Measurements from ENCODE around the gene TCF7L1.

TCF7L1 gene

DNA sequence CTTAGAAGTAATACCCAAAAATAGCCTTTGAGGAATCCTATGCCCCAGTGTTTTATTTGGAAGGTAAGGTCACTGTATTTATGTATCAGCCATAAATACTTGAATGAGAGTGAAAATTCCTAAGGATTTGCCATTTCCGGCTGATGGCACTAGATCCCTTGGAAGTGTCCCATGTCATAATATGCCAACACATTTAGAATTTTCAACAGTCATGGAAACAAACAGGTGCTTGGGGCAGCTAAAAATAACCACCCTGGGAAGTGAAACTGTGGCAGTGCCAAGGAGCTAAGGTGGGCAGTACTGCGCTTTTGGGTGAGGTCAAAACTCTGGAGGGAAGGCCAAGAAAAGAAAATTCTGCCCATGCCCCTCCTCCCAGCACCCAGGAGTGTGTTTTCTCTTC is 80.2 kb downstream of the TCF7L1 start:
- DNase-seq (ENCODE audit: low spot score), result no peak
- no peak for TF ChIP-seq CTCF (IDR thresholded peaks at IDR 0.05; ENCODE audit: extremely low read depth, missing control alignments)

DNA sequence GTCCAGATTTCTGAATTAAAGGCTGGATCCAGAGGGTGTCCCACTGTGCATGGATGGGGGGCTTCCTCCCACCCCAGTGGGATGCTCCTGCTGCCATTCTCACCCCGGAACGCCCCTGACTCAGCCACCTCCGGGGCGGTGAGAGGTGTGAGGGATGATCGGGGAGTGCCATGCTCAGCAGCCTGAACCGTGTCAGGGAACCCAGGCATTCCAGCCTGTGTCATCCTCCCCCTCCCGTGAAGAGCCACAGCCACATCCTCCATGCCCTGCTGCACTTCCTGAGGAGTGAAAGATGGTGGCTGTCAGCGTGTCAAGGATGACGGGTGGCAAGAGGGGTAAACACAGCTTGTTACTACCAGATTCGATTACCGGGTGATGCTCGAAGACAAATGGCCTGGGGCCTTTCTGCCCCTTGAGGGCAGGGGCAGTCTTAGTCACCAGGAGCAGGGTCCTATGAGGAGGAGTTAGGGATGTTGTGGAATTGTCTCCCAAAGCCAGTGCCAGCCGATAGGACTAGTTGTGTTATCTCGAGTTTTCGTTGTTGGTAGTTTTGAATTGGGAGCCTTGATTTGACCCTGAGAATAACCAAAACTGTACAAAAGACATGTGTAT is 80.8 kb downstream of the TCF7L1 start:
- DNase-seq (ENCODE audit: low spot score), result no peak
- no peak for TF ChIP-seq CTCF (IDR thresholded peaks at IDR 0.05; ENCODE audit: extremely low read depth, missing control alignments)

- TF ChIP-seq CTCF (IDR thresholded peaks at IDR 0.05; ENCODE audit: extremely low read depth, missing control alignments), result no peak
- no peak for DNase-seq (ENCODE audit: low spot score)
Measured at GRCh38 chr2:85215081-85215447, 81.9 kb downstream of the TCF7L1 start.

DNA sequence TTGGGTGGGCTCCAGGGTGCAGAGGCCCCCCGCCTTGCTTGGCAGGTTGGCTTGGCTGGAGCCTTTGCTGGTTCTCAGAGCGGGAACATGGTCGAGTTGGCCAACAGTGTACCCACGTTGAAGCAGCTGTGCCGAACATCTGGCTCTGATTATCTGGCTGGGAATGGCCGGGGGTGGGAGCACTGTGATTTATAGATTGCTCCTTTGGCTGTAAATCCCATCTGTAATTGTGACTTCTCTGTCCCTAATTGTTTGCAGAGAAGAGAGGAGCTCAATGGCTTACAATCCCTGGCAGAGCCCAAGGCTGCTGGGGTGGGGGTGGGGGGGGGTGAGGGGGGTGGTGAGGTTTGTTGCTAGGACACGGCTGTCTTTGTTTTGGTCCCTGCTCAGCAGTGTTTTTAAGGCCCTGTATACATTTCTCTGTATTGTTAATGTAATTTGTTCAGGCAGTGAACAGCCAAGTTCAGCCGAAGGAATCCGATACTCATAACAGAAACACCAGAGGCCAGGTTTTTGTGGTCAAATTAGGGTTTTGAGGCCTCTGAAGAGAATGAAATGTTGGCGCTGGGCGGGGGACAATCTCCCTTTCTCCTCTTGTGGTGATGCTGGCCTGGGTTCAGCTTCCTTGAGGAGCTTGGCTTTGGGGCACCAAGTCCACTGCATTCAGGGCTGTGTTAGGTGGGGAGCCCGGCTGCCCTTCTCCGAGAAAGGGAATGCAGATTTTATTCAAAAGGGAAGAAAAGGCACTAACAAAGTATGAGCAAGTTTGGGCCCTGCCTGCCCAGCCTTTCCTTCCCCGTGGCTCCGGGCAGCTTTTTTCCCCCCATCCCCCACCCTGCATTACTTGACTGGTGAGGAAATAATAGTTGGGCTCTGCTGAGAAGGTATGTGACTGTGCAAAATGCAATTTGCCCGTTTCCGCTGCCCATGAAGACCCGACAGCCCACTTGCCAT is 82.5 kb downstream of the TCF7L1 start:
- TF ChIP-seq CTCF (IDR thresholded peaks at IDR 0.05; ENCODE audit: extremely low read depth, missing control alignments), result no peak
- DNase-seq (ENCODE audit: low spot score), result no peak

DNA sequence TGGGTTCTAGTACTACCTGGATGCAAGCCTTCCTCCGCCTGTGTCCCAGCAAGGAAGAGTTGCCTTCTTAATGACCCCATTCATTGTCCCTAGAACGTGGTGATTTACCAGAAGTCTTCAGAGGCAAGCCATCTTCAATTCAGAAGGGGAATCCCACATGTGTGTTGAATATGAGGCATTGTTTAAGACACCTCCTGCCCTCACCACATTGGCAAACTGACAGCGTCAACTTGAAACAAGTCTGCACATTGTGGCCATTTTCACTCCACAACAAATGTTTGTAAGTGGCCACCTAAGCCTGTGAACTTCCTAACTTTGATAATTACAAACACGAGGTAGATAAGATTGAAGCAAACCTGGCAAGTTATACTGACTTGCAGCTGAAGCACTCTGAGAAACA is 83.7 kb downstream of the TCF7L1 start:
- no peak for TF ChIP-seq CTCF (IDR thresholded peaks at IDR 0.05; ENCODE audit: extremely low read depth, missing control alignments)
- DNase-seq (ENCODE audit: low spot score), result no peak

DNA sequence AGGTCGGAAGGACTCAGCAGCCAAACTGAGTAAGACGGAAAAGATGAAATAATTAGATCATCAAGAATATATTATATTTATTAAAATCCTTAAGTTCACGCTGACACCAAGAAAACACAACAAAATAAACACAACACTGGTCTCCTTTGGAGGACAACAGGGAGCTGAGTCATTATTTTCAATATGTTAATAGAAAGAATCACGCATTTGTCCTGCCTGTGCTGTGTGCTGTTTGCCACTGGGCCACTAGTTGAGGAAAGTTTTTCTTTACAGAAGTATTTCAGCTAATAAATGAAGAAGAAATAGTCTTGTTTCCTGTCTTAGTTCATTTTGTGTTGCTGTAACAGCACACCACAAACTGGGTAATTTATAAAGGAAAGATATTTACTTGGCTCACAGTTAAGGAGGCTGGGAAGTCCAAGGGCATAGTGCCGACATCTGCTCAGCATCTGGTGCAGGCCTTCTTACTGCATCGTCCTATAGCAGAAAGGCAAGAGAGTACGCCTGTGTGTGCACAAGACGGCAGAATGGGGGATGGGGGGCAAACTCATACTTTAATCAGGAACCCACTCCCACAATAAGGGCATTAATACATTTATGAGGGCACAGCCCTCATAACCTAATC is 88.0 kb downstream of the TCF7L1 start:
- DNase-seq (ENCODE audit: low spot score), result no peak
- TF ChIP-seq CTCF (IDR thresholded peaks at IDR 0.05; ENCODE audit: extremely low read depth, missing control alignments), result no peak

GRCh38 chr2:85222792-85223191 is 89.6 kb downstream of the TCF7L1 start:
- DNase-seq (ENCODE audit: low spot score), result no peak
- TF ChIP-seq CTCF (IDR thresholded peaks at IDR 0.05; ENCODE audit: extremely low read depth, missing control alignments), result no peak
